RPMI7951 (cell line): ENCODE results near the gene SH3BGR. TPM values are rescaled to one million over a fixed set of nuclear protein-coding genes. Genes with fewer than 3 reads are reported as not detected.
A peak's percentile ranks its signal among the peaks of the same experiment; 100 is the strongest.
"Not testable (repeated sequence)": the region's sequence is repeated elsewhere in the genome, so short reads cannot be mapped to it uniquely, and the experiment has no call there.

Source experiments
- DNase-seq: peaks from one replicate; pipeline ENCODE4 v3.0.0-alpha.2; 2012; ENCODE audit warnings: low read depth
- total RNA-seq: library from RNA; depleted of rRNA; stranded (reverse); fragments of >200 nt; shearing (Covaris generic); gene quantifications from 2 replicates; pipeline ENCODE4 v1.2.3, GENCODE V29; 2014

SH3BGR gene
- total RNA-seq, 1 experiment from 2014 or later: 1.3 TPM

GRCh38 chr21:39515684-39516472 is 64.1 kb downstream of the SH3BGR start:
- DNase-seq: no peak

GRCh38 chr21:39518055-39518846 is 66.5 kb downstream of the SH3BGR start:
- peak; percentile 42 for DNase-seq

- DNase-seq: no peak
Observed at GRCh38 chr21:39518847-39519210, 67.1 kb downstream of the SH3BGR start.

GRCh38 chr21:39519835-39520234 is 68.1 kb downstream of the SH3BGR start:
- no peak for DNase-seq

- no peak for DNase-seq
Observed at GRCh38 chr21:39523399-39523798, 71.6 kb downstream of the SH3BGR start.

GRCh38 chr21:39523915-39524314 is 72.1 kb downstream of the SH3BGR start:
- no peak for DNase-seq

- no peak for DNase-seq
Observed at GRCh38 chr21:39525129-39525528, 73.4 kb downstream of the SH3BGR start.

- DNase-seq: no peak
Observed at GRCh38 chr21:39525601-39526000, 73.8 kb downstream of the SH3BGR start.

GRCh38 chr21:39527067-39527595 is 75.4 kb downstream of the SH3BGR start:
- no peak for DNase-seq

GRCh38 chr21:39527664-39528381 is 76.1 kb downstream of the SH3BGR start:
- no peak for DNase-seq

- no peak for DNase-seq
Observed at GRCh38 chr21:39529026-39529425, 77.3 kb downstream of the SH3BGR start.

- DNase-seq: no peak
Observed at GRCh38 chr21:39531064-39531463, 79.3 kb downstream of the SH3BGR start.

- DNase-seq: no peak
Observed at GRCh38 chr21:39531840-39532239, 80.1 kb downstream of the SH3BGR start.

GRCh38 chr21:39533545-39534380 is 82.0 kb downstream of the SH3BGR start:
- DNase-seq: no peak

GRCh38 chr21:39535646-39536437 is 84.1 kb downstream of the SH3BGR start:
- no peak for DNase-seq

- no peak for DNase-seq
Observed at GRCh38 chr21:39536835-39537234, 85.1 kb downstream of the SH3BGR start.

- no peak for DNase-seq
Observed at GRCh38 chr21:39537571-39537970, 85.8 kb downstream of the SH3BGR start.

- no peak for DNase-seq
Observed at GRCh38 chr21:39538453-39539042, 86.8 kb downstream of the SH3BGR start.

- DNase-seq: not testable (repeated sequence)
Observed at GRCh38 chr21:39540367-39540766, 88.6 kb downstream of the SH3BGR start.

GRCh38 chr21:39542736-39543135 is 91.0 kb downstream of the SH3BGR start:
- no peak for DNase-seq
